MM.1S (cell line): ENCODE measurements around the gene SLC4A9.

Source experiments
- DNase-seq: peaks from one replicate; pipeline ENCODE4 v3.0.0-alpha.2; 2015
- H2AFZ ChIP-seq: fragments of 300-600 bp; sonication (generic); 2 replicates; pipeline ENCODE4 v1.6.0; 2016; ENCODE audit warnings: antibody characterized with exemption, low read length
- H3F3A ChIP-seq: fragments of 300-600 bp; sonication (generic); 2 replicates; pipeline ENCODE4 v1.6.1; 2016; ENCODE audit warnings: mild to moderate bottlenecking, antibody characterized with exemption, low read length, moderate library complexity, mixed read lengths; ENCODE audit not compliant: insufficient read depth
- H3K27ac ChIP-seq: fragments of 300-600 bp; sonication (generic); 2 replicates; pipeline ENCODE4 v1.5.1; 2016; ENCODE audit warnings: mild to moderate bottlenecking, low read length
- H3K27me3 ChIP-seq: fragments of 300-600 bp; sonication (generic); replicated peaks from 2 replicates; pipeline ENCODE4 v1.6.0; 2016; ENCODE audit warnings: low read length; ENCODE audit not compliant: insufficient read depth
- H3K36me3 ChIP-seq: fragments of 300-600 bp; sonication (generic); replicated peaks from 2 replicates; pipeline ENCODE4 v1.6.1; 2016; ENCODE audit warnings: mild to moderate bottlenecking, low read length, mixed read lengths; ENCODE audit not compliant: insufficient read depth
- H3K4me1 ChIP-seq: fragments of 300-600 bp; sonication (generic); 2 replicates; pipeline ENCODE4 v1.6.1; 2016; ENCODE audit warnings: low read length, mixed read lengths
- H3K4me2 ChIP-seq: fragments of 300-600 bp; sonication (generic); 2 replicates; pipeline ENCODE4 v1.6.0; 2016; ENCODE audit warnings: low read depth, low read length
- H3K4me3 ChIP-seq: fragments of 300-600 bp; sonication (generic); 2 replicates; pipeline ENCODE4 v1.5.1; 2016; ENCODE audit warnings: low read length, mixed read lengths
- H3K79me2 ChIP-seq: fragments of 300-600 bp; sonication (generic); 2 replicates; pipeline ENCODE4 v1.6.1; 2016; ENCODE audit warnings: mixed run types, low read length, mixed read lengths
- H3K9ac ChIP-seq: fragments of 300-600 bp; sonication (generic); 2 replicates; pipeline ENCODE4 v1.6.1; 2016; ENCODE audit warnings: low read length, mixed read lengths
- H3K9me2 ChIP-seq: fragments of 300-600 bp; sonication (generic); replicated peaks from 2 replicates; pipeline ENCODE4 v1.6.1; 2016; ENCODE audit warnings: mild to moderate bottlenecking, low read length, mixed read lengths; ENCODE audit not compliant: insufficient read depth
- H3K9me3 ChIP-seq: fragments of 300-600 bp; sonication (generic); replicated peaks from 2 replicates; pipeline ENCODE4 v1.6.1; 2016; ENCODE audit warnings: mild to moderate bottlenecking, low read length, mixed read lengths; ENCODE audit not compliant: insufficient read depth
- H4K20me1 ChIP-seq: fragments of 300-600 bp; sonication (generic); 2 replicates; pipeline ENCODE4 v1.6.1; 2016; ENCODE audit warnings: mild to moderate bottlenecking, low read length, moderate library complexity, mixed read lengths; ENCODE audit not compliant: insufficient read depth
- CTCF ChIP-seq: fragments of 300-600 bp; sonication (generic); IDR thresholded peaks from 2 replicates; pipeline ENCODE4 v1.5.1; 2016; ENCODE audit warnings: antibody characterized with exemption, low read length, mixed read lengths
- EZH2 ChIP-seq: fragments of 300-600 bp; sonication (generic); optimal IDR thresholded peaks from 2 replicates; pipeline ENCODE3; 2017; ENCODE audit warnings: low read depth, mild to moderate bottlenecking, antibody characterized with exemption, low read length, mixed read lengths
- EZH2phosphoT487 ChIP-seq: fragments of 300-600 bp; sonication (generic); IDR thresholded peaks from 2 replicates; pipeline ENCODE4 v1.6.1; 2018; ENCODE audit warnings: antibody characterized with exemption, low read length

SLC4A9 gene

GRCh38 chr5:140338336-140338735, 21.7 kb upstream of the SLC4A9 start:
- Histone ChIP-seq H2AFZ (no peak overlapping the region), H4K20me1 (no peaks in the 10 kb centered on the region), H3K27ac (no peak overlapping the region), H3K9me2 (no peaks in the 10 kb centered on the region), H3K4me2 (no peak overlapping the region), H3K4me3 (no peak overlapping the region), H3K9ac (no peak overlapping the region), H3F3A (peaks cover 14% of the 10 kb centered on the region), H3K9me3 (no peaks in the 10 kb centered on the region), H3K4me1 (peaks cover 29% of the 10 kb centered on the region), H3K36me3 (no peaks in the 10 kb centered on the region), H3K27me3 (no peaks in the 10 kb centered on the region), H3K79me2 (no peaks in the 10 kb centered on the region)
- no peak for DNase-seq
- TF ChIP-seq EZH2phosphoT487: no peak
- TF ChIP-seq EZH2: no peak
- TF ChIP-seq CTCF: no peak

GRCh38 chr5:140338908-140339307, 21.1 kb upstream of the SLC4A9 start:
- Histone ChIP-seq H4K20me1 (no peaks in the 10 kb centered on the region), H3K27ac (no peak overlapping the region), H3K9ac (no peak overlapping the region), H3K79me2 (no peaks in the 10 kb centered on the region), H3F3A (peaks cover 14% of the 10 kb centered on the region), H3K9me3 (no peaks in the 10 kb centered on the region), H3K27me3 (no peaks in the 10 kb centered on the region), H3K4me2 (no peak overlapping the region), H3K36me3 (no peaks in the 10 kb centered on the region), H3K4me3 (no peak overlapping the region), H3K4me1 (peaks cover 32% of the 10 kb centered on the region), H3K9me2 (no peaks in the 10 kb centered on the region), H2AFZ (no peak overlapping the region)
- TF ChIP-seq CTCF (no peak), EZH2phosphoT487 (no peak), EZH2 (no peak)
- no peak for DNase-seq

GRCh38 chr5:140339636-140340035, 20.4 kb upstream of the SLC4A9 start:
- Histone ChIP-seq H3K4me1 (peaks cover 32% of the 10 kb centered on the region), H2AFZ (no peak overlapping the region), H3K27me3 (no peaks in the 10 kb centered on the region), H3K27ac (peak overlapping the region; percentile 24; the same call in 1 of the 2 replicates), H3K9me2 (no peaks in the 10 kb centered on the region), H3K79me2 (no peaks in the 10 kb centered on the region), H3K36me3 (no peaks in the 10 kb centered on the region), H4K20me1 (no peaks in the 10 kb centered on the region), H3F3A (peaks cover 14% of the 10 kb centered on the region), H3K9me3 (no peaks in the 10 kb centered on the region), H3K9ac (no peak overlapping the region), H3K4me2 (no peak overlapping the region), H3K4me3 (no peak overlapping the region)
- DNase-seq: peak; percentile 33
- no peak for TF ChIP-seq CTCF
- TF ChIP-seq EZH2: no peak
- TF ChIP-seq EZH2phosphoT487: no peak
